HEK293 (cell line): Measurements from ENCODE around the gene CABP4.

Source experiments
- CTCF ChIP-seq: fragments of 450-650 bp; formaldehyde crosslinking; IDR thresholded peaks from 2 replicates; pipeline ENCODE4 v1.5.1; 2016; ENCODE audit warnings: missing biosample characterization, missing genetic modification characterization
- GLI4 ChIP-seq: fragments of 450-650 bp; formaldehyde crosslinking; IDR thresholded peaks from 2 replicates; pipeline ENCODE4 v1.5.1; 2016; ENCODE audit warnings: missing biosample characterization, missing genetic modification characterization
- MZF1 ChIP-seq: fragments of 450-650 bp; formaldehyde crosslinking; IDR thresholded peaks from 2 replicates; pipeline ENCODE4 v1.5.1; 2017; ENCODE audit warnings: missing biosample characterization, missing genetic modification characterization, borderline replicate concordance
- OSR2 ChIP-seq: fragments of 450-650 bp; formaldehyde crosslinking; IDR thresholded peaks from 2 replicates; pipeline ENCODE4 v1.5.1; 2016; ENCODE audit warnings: missing biosample characterization, missing genetic modification characterization
- PBX3 ChIP-seq: sonication (generic); formaldehyde crosslinking; IDR thresholded peaks from 2 replicates; pipeline ENCODE4 v1.8.1; 2022; ENCODE audit warnings: mild to moderate bottlenecking, moderate library complexity, missing genetic modification reagents
- REST ChIP-seq: fragments of 450-650 bp; formaldehyde crosslinking; IDR thresholded peaks from 2 replicates; pipeline ENCODE4 v1.5.1; 2016; ENCODE audit warnings: missing biosample characterization, missing genetic modification characterization
- SCRT1 ChIP-seq: fragments of 450-650 bp; formaldehyde crosslinking; IDR thresholded peaks from 2 replicates; pipeline ENCODE4 v1.5.1; 2016; ENCODE audit warnings: missing biosample characterization, missing genetic modification characterization, borderline replicate concordance
- SP2 ChIP-seq: fragments of 450-650 bp; formaldehyde crosslinking; IDR thresholded peaks from 2 replicates; pipeline ENCODE4 v1.5.1; 2016; ENCODE audit warnings: missing biosample characterization, missing genetic modification characterization
- SP3 ChIP-seq: fragments of 450-650 bp; formaldehyde crosslinking; IDR thresholded peaks from 2 replicates; pipeline ENCODE4 v1.5.1; 2016; ENCODE audit warnings: missing biosample characterization, missing genetic modification characterization
- SP7 ChIP-seq: fragments of 450-650 bp; formaldehyde crosslinking; IDR thresholded peaks from 2 replicates; pipeline ENCODE4 v1.5.1; 2016; ENCODE audit warnings: missing biosample characterization, missing genetic modification characterization
- ZBTB26 ChIP-seq: fragments of 450-650 bp; formaldehyde crosslinking; optimal IDR thresholded peaks from 2 replicates; pipeline ENCODE3; 2016; ENCODE audit warnings: missing biosample characterization, mild to moderate bottlenecking, missing genetic modification characterization
- ZBTB44 ChIP-seq: fragments of 450-650 bp; IDR thresholded peaks from 2 replicates; pipeline ENCODE4 v1.5.1; 2018; ENCODE audit warnings: missing biosample characterization, mild to moderate bottlenecking, missing genetic modification characterization
- ZBTB48 ChIP-seq: fragments of 450-650 bp; formaldehyde crosslinking; IDR thresholded peaks from 2 replicates; pipeline ENCODE4 v1.5.1; 2016; ENCODE audit warnings: missing biosample characterization, missing genetic modification characterization
- ZBTB7A ChIP-seq: fragments of 450-650 bp; formaldehyde crosslinking; IDR thresholded peaks from 2 replicates; pipeline ENCODE4 v1.5.1; 2016; ENCODE audit warnings: low read depth, missing biosample characterization, missing genetic modification characterization
- ZFHX2 ChIP-seq: fragments of 450-650 bp; formaldehyde crosslinking; conservative IDR thresholded peaks from 2 replicates; pipeline ENCODE4 v1.5.1; 2016; ENCODE audit warnings: missing biosample characterization, missing genetic modification characterization
- ZFP69B ChIP-seq: fragments of 450-650 bp; formaldehyde crosslinking; IDR thresholded peaks from 2 replicates; pipeline ENCODE4 v1.5.1; 2016; ENCODE audit warnings: missing biosample characterization, missing genetic modification characterization
- ZNF2 ChIP-seq: fragments of 450-650 bp; formaldehyde crosslinking; IDR thresholded peaks from 2 replicates; pipeline ENCODE4 v1.5.1; 2016; ENCODE audit warnings: missing biosample characterization, missing genetic modification characterization
- ZNF324 ChIP-seq: fragments of 450-650 bp; formaldehyde crosslinking; IDR thresholded peaks from 2 replicates; pipeline ENCODE4 v1.5.1; 2016; ENCODE audit warnings: missing biosample characterization, missing genetic modification characterization
- ZNF341 ChIP-seq: fragments of 450-650 bp; formaldehyde crosslinking; IDR thresholded peaks from 2 replicates; pipeline ENCODE4; 2016; ENCODE audit warnings: low read depth, missing biosample characterization, missing genetic modification characterization
- ZNF404 ChIP-seq: fragments of 450-650 bp; formaldehyde crosslinking; IDR thresholded peaks from 2 replicates; pipeline ENCODE4 v1.5.1; 2017; ENCODE audit warnings: missing biosample characterization, missing genetic modification characterization
- ZNF423 ChIP-seq: fragments of 450-650 bp; formaldehyde crosslinking; IDR thresholded peaks from 2 replicates; pipeline ENCODE4 v1.5.1; 2016; ENCODE audit warnings: missing biosample characterization, missing genetic modification characterization
- ZNF501 ChIP-seq: fragments of 450-650 bp; formaldehyde crosslinking; IDR thresholded peaks from 2 replicates; pipeline ENCODE4 v1.5.1; 2016; ENCODE audit warnings: missing biosample characterization, missing genetic modification characterization
- ZNF510 ChIP-seq: fragments of 450-650 bp; formaldehyde crosslinking; IDR thresholded peaks from 2 replicates; pipeline ENCODE4 v1.5.1; 2018; ENCODE audit warnings: mild to moderate bottlenecking, missing genetic modification characterization, missing biosample characterization; ENCODE audit not compliant: insufficient replicate concordance
- ZNF610 ChIP-seq: fragments of 450-650 bp; formaldehyde crosslinking; IDR thresholded peaks from 2 replicates; pipeline ENCODE4 v1.5.1; 2016; ENCODE audit warnings: missing biosample characterization, missing genetic modification characterization, borderline replicate concordance
- ZNF639 ChIP-seq: fragments of 450-650 bp; formaldehyde crosslinking; IDR thresholded peaks from 2 replicates; pipeline ENCODE4 v1.5.1; 2016; ENCODE audit warnings: missing biosample characterization, missing genetic modification characterization
- ZNF843 ChIP-seq: fragments of 450-650 bp; formaldehyde crosslinking; IDR thresholded peaks from 2 replicates; pipeline ENCODE4 v1.5.1; 2016; ENCODE audit warnings: missing biosample characterization, missing genetic modification characterization
- ZSCAN30 ChIP-seq: fragments of 450-650 bp; IDR thresholded peaks from 2 replicates; pipeline ENCODE4 v1.5.1; 2018; ENCODE audit warnings: missing biosample characterization, mild to moderate bottlenecking, missing genetic modification characterization, moderate library complexity
- ZXDB ChIP-seq: fragments of 450-650 bp; formaldehyde crosslinking; IDR thresholded peaks from 2 replicates; pipeline ENCODE4 v1.5.1; 2016; ENCODE audit warnings: missing biosample characterization, missing genetic modification characterization

The CABP4 gene

GRCh38 chr11:67507864-67508485 is 52.8 kb downstream of the CABP4 start, which contains the start of gene CDK2AP2 (continued):
- TF ChIP-seq SP2 (peak; percentile 98), ZBTB7A (tag by site-specific recombination) (peak; percentile 69; the same call in 1 of the 2 replicates), ZNF610 (tag by site-specific recombination) (peak; percentile 66; the same call in 1 of the 2 replicates), ZXDB (tag by site-specific recombination) (peak; percentile 87), OSR2 (no peak), ZNF2 (tag by site-specific recombination) (0 out of 2 replicates have a peak, but pooled peaks have one; percentile 42), ZBTB48 (0 out of 2 replicates have a peak, but pooled peaks have one; percentile 71), ZNF639 (tag by site-specific recombination) (0 out of 2 replicates have a peak, but pooled peaks have one; percentile 66), REST (tag by site-specific recombination) (0 out of 2 replicates have a peak, but pooled peaks have one; percentile 13), ZNF501 (tag by site-specific recombination) (peak; percentile 50; the same call in 1 of the 2 replicates), MZF1 (tag by site-specific recombination) (peak; percentile 97), ZSCAN30 (tag by site-specific recombination) (no peak), SP3 (peak; percentile 79), GLI4 (tag by site-specific recombination) (no peak), SP7 (peak; percentile 62), ZFHX2 (tag by site-specific recombination) (peak; percentile 72), SCRT1 (tag by site-specific recombination) (0 out of 2 replicates have a peak, but pooled peaks have one; percentile 5), PBX3 (CRISPR knock-in tag) (peak; percentile 93), ZNF510 (tag by site-specific recombination) (no peak), ZNF404 (tag by site-specific recombination) (no peak), ZBTB44 (tag by site-specific recombination) (no peak), CTCF (tag by site-specific recombination) (0 out of 2 replicates have a peak, but pooled peaks have one; percentile 9), ZNF324 (tag by site-specific recombination) (peak; percentile 85), ZBTB26 (tag by site-specific recombination) (peak; percentile 91), ZNF423 (tag by site-specific recombination) (peak; percentile 96), ZNF341 (tag by site-specific recombination) (peak; percentile 66), ZNF843 (tag by site-specific recombination) (0 out of 2 replicates have a peak, but pooled peaks have one; percentile 28), ZFP69B (tag by site-specific recombination) (peak; percentile 60)
